Stimulated activated memory B cell treated with anti-CD40 and anti-IgM and Interleukin-4, amounts not matched to agents 10 μg/mL and 1 μg/mL and 100 μg/mL, for 72 hours (primary cell): ENCODE data around the gene ZBTB17.
"Not testable (repeated sequence)": the region's sequence is repeated elsewhere in the genome, so short reads cannot be mapped to it uniquely, and the experiment has no call there.

Experiments used
- ATAC-seq: fragments of 150-1000 bp; cut with Tn5 transposase; 2 replicates; pipeline ENCODE4 v1.10.0; 2021
- H3K27ac Mint-ChIP-seq: one replicate; pipeline ENCODE4 v1.8.0; 2022; ENCODE audit warnings: mild to moderate bottlenecking, mixed read lengths
- H3K27me3 Mint-ChIP-seq: one replicate; pipeline ENCODE4 v1.8.0; 2022; ENCODE audit warnings: mixed read lengths
- H3K36me3 Mint-ChIP-seq: one replicate; pipeline ENCODE4 v1.8.0; 2022; ENCODE audit warnings: mixed read lengths
- H3K4me1 Mint-ChIP-seq: one replicate; pipeline ENCODE4 v1.8.0; 2022; ENCODE audit warnings: mixed read lengths
- H3K4me3 Mint-ChIP-seq: one replicate; pipeline ENCODE4 v1.8.0; 2022; ENCODE audit warnings: mild to moderate bottlenecking, moderate library complexity, mixed read lengths
- H3K9me3 Mint-ChIP-seq: one replicate; pipeline ENCODE4 v1.8.0; 2022; ENCODE audit warnings: mixed read lengths

The ZBTB17 gene

DNA sequence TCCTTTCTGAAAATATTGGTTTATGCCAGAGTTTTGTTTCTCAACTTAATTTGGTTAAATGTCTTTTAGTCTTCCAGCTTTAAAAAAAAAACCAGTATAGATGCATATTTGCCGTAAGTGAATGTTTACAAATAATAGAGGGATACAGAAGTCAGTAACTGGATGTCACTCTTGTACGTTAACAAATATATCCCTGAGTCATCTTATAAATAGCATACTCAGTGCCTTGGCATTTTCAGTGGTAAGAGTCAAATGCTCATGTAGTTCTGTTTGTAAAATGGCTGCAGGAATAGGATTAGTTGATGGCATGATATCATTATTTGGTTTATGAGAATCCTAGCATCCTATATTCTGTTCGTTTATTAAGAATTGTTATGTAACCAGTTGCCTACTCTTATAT is 73.0 kb downstream of the ZBTB17 start:
- Mint-ChIP-seq H3K9me3 (peaks cover 3% of the 10 kb centered on the region), H3K27ac (no peak overlapping the region), H3K4me3 (no peak overlapping the region), H3K27me3 (no peaks in the 10 kb centered on the region), H3K36me3 (peaks cover 15% of the 10 kb centered on the region), H3K4me1 (peaks cover 20% of the 10 kb centered on the region)
- ATAC-seq, result no peak

DNA sequence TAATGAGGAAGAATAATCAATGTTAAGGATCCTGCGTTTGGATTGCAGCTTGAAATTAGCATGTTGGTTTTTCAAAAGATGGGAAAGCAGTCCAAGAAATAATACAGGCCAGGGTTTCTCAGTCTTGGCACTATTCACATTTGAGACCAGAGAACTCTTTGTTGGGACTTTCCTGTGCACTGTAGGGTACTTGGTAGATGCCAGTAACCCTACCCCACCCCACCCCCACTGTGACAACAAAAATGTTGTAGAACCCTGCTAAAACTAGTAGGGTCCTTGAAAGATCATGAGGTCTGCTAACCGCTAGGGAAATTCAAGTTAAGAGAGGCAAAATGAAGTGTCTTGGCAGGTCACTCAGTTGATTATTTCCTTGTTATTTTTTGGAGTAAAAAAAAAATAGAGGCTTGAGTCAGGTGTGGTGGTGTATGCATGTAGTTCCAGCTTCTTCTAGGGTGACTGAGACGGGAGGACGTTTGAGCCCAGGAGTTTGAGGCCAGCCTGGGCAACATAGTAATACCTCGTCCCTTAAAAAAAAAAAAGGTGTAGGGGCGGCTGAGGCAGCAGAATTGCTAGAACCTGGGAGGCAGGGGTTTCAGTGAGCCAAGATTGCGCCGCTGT is 75.1 kb downstream of the ZBTB17 start:
- Mint-ChIP-seq H3K9me3 (peaks cover 3% of the 10 kb centered on the region), H3K27ac (no peak overlapping the region), H3K4me3 (no peak overlapping the region), H3K36me3 (peaks cover 16% of the 10 kb centered on the region), H3K27me3 (no peaks in the 10 kb centered on the region), H3K4me1 (peaks cover 25% of the 10 kb centered on the region)
- no peak for ATAC-seq

DNA sequence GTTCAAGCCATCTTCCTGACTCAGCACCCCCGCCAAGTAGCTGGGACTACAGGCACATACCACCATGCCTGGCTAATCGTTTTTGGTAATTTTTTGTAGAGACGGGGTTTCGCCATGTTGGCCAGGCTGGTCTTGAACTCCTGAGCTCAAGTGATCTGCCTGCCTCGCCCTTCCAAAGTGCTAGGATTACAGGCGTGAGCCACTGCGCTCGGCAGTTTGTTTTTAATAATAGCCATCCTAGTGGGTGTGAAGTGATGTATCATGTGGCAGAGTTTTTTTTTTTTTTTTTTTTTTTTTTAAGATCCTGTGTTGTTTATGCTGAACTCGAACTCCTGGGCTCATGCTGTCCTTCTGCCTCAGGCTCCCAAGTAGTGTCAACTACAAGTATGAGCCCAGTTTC is 76.6 kb downstream of the ZBTB17 start:
- Mint-ChIP-seq H3K9me3 (peaks cover 3% of the 10 kb centered on the region), H3K4me3 (no peak overlapping the region), H3K36me3 (peaks cover 22% of the 10 kb centered on the region), H3K4me1 (peaks cover 25% of the 10 kb centered on the region), H3K27me3 (no peaks in the 10 kb centered on the region), H3K27ac (no peak overlapping the region)
- ATAC-seq, result no peak

DNA sequence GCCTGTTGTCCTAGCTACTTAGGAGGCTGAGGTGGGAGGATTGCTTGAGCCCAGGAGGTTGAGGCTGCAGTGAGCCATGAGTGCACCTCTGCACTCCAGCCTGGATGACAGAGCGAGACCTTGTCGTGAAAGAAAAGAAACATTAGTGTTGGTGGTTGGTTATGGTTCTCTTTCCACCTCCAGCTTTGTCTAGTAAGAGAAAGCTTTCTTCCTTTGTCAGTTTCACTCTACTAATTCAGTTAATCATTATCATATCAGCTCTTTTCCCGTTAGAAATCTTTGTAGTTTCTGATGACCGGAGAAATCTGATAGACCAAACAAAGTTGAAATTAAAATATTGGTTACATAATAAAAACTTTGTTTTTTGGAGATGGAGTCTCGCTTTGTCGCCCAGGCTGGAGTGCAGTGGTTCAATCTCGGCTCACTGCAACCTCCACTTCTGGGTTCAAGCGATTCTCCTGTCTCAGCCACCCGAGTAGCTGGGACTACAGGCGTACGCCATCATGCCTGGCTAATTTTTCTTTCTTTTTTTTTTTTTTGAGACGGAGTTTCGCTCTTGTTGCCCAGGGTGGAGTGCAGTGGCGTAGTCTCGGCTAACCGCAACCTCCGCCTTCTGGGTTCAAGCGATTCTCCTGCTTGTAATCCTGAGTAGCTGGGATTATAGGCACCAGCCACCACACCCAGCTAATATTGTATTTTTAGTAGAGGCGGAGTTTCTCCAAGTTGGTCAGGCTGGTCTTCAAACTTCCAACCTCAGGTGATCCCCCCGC is 78.9 kb downstream of the ZBTB17 start:
- H3K9me3 Mint-ChIP-seq, H3K27ac Mint-ChIP-seq, H3K27me3 Mint-ChIP-seq, ATAC-seq, H3K4me3 Mint-ChIP-seq: not testable (repeated sequence)
- Mint-ChIP-seq H3K36me3 (peaks cover 29% of the 10 kb centered on the region), H3K4me1 (peaks cover 35% of the 10 kb centered on the region)

DNA sequence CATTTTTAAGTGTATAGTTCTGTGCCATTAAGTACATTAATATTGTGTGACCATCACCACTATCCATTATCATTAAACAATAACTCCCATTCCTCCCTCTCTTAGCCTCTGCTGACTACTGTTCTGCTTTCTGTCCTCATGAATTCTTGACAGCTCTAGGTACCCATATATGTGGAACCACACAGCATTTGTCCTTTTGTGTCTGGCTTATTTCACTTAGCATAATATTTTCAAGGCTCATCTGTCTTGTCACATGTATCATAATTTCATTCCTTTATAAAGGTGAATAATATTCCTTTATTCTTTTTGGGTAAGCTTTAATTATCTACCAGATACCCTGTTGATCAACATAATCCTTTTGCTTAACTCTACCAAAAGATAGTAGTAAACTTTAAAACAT is 80.7 kb downstream of the ZBTB17 start:
- H3K9me3 Mint-ChIP-seq, result peaks cover 3% of the 10 kb centered on the region
- no peaks in the 10 kb centered on the region for H3K27me3 Mint-ChIP-seq
- no peak overlapping the region for H3K27ac Mint-ChIP-seq
- no peak overlapping the region for H3K4me3 Mint-ChIP-seq
- ATAC-seq, result no peak
- peaks cover 41% of the 10 kb centered on the region for H3K4me1 Mint-ChIP-seq
- peaks cover 36% of the 10 kb centered on the region for H3K36me3 Mint-ChIP-seq

DNA sequence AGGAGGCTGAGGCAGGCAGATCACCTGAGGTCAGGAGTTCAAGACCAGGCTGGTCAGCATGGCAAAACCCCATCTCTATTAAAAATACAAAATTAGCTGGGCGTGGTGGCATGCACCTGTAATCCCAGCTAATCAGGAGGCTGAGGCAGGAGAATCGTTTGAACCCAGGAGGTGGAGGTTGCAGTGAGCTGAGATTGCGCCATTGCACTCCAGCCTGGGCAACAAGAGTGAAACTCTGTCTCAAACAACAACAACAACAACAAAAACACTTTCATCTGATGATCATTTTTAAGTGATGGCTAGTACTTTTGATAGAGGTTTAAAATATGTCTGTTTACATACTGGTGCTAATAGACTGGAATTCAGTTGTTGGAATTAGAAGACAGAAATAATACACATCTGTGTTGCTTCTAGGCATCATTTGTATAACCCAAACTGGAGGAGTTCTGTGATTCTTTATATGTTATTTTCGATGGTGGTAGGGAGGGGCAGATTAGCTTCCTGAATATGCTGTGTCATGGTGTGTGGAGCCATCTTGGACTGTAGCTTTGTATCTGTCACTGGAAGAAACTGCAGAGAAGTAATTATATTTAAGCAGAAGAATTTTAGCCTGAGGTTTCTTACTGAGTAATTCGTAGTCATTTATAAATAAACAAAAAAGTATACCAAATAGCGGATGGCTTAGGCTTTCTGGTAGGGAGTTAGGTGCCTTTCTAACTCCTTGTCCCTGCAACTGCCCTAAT is 82.9 kb downstream of the ZBTB17 start:
- not testable (repeated sequence) for ATAC-seq, H3K27me3 Mint-ChIP-seq, H3K4me3 Mint-ChIP-seq, H3K9me3 Mint-ChIP-seq
- Mint-ChIP-seq H3K36me3 (peaks cover 22% of the 10 kb centered on the region), H3K4me1 (peaks cover 28% of the 10 kb centered on the region), H3K27ac (peak overlapping the region; percentile 69)
